GM19324 (cell line): ENCODE measurements around the gene PCK2.

Experiments
- ATAC-seq: cut with Tn5 transposase; IDR thresholded peaks from one replicate; pipeline ENCODE4 v1.9.1; 2021; ENCODE audit warnings: mild to moderate bottlenecking, moderate library complexity; ENCODE audit not compliant: unreplicated experiment, low FRiP score

The PCK2 gene

DNA sequence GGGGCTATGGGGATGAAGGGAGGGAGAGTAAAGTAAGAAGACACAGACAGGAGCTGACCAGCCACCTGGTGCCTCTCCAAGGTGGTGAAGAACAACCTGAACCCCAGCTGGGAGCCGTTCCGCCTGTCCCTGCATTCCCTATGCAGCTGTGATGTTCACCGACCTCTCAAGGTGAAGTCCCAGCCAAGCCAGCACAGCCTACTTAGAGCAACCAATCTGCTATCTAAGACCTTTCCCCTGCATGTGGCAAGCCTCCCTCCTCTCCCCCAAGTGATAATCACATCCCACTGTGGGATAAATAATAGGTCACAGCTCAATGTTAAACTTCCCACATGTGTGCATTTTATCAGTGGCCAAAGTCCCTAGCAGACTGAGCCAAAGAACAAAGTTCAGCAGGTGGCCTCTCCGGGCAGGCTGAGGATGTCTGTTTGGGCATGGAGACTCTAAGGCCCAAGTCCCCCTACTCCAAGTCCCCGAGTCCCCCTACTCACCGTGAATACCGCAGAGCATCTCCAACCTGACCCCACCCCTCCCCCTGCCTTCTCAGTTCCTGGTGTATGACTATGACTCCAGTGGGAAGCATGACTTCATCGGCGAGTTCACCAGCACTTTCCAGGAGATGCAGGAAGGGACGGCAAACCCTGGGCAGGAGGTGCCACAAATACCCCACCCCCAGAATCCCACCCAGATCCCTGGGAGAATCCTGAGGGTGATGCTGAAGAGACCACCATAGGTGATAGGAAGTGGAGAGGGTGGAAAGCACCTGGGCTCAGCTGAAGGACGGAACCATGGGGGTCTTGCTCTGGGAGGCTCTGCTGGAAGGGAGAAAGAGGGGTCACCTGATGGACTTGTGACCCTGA is 19.3 kb upstream of the PCK2 start:
- ATAC-seq = no peak

- ATAC-seq = no peak
Measured at GRCh38 chr14:24075485-24076301, 18.4 kb upstream of the PCK2 start.

- ATAC-seq = no peak
Measured at GRCh38 chr14:24076302-24076601, 17.9 kb upstream of the PCK2 start.

DNA sequence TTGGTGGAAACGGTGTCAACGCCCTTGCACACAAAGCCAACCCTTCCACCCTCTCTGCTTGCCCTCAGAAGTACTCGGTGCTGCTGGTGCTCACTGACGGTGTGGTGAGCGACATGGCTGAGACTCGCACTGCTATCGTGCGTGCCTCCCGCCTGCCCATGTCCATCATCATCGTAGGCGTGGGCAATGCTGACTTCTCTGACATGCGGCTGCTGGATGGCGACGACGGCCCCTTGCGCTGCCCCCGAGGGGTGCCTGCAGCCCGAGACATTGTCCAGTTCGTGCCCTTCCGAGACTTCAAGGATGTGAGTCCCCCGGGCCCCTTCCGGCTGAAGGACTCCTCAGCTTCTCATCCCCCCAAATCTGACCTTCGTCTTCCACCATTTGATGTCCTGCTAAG is 17.0 kb upstream of the PCK2 start:
- ATAC-seq = no peak

DNA sequence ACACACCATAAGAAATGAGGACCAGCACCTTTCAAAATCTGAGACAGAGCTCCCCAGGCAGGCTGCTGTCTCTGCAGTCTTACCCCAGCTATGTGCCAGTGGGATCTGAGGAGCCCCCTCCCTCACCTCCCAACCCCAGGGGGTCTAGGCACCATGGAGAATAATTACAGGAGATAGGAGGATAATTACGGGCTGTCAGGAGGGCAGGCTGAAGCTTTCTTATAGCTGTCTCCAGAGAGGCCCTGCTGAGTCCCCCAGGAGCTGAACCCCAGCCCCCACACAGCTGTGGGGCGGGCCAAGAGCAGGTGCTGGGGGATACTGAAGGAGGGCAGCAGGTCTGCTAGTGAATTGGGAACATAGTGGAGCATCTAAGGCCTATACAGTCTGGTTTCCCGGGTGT is 16.0 kb upstream of the PCK2 start:
- ATAC-seq = no peak

- ATAC-seq = no peak
Measured at GRCh38 chr14:24079491-24080141, 14.5 kb upstream of the PCK2 start.

DNA sequence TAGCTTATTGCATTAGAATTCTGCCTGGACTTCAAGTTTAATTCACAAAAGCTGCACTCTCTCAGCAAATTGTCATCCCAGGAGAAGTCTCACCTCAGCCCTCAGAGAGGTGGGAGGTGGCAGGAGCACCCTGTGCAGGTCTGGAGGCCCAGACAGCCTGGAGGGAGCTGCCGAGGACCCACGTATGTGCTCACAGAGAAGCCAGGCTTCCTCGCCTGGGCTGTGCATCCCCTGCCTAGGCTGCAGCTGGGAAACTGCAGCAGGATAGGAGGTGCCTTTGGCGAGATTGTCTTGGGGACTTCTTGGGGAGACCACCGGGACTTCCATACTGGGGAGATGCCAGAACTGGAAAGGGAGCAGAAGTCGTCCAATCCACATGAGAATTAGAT is 14.0 kb upstream of the PCK2 start:
- no peak for ATAC-seq

DNA sequence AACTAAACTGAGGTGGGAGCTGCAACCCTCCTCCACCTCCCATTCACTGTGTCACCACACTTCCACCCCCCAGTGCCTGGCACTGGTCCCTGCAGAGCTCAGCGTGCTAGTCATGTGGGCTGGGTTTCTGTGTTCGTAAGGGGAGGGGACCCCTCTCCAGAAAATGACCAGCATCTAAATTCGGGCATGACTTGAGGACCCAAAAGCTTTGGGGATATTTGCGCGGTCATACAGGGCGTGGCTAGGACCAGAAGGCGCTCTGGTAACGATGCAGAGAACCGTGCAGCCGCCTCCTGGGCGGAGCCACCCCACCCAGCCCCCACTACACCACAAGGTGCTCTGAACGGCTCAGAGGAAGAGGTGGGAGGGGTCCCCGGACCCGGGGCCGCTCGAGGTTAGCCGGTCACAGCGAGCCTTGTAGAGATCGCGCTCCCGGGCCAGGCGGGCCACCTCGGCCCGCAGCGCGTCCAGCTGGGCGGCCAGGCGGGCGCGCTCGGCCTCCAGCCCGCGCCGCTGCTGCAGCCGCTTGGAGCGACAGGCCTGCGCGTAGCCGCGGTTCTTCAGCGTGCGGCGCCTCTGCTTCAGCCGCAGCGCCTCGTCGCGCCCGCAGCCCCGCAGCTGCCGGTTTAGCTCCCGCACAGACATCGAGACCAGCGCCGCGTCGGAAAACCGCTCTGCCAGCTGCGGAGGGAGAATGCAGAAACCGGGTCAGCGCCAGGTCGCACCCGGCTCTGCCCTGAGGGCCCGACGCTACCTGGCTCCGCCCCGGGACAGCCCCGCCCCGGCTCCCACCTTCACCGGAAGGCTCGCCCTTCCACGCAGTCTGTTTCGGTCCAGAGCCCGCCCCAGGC is 13.0 kb upstream of the PCK2 start:
- ATAC-seq = peak; percentile 86

- no peak for ATAC-seq
Measured at GRCh38 chr14:24081739-24082211, 12.3 kb upstream of the PCK2 start.

DNA sequence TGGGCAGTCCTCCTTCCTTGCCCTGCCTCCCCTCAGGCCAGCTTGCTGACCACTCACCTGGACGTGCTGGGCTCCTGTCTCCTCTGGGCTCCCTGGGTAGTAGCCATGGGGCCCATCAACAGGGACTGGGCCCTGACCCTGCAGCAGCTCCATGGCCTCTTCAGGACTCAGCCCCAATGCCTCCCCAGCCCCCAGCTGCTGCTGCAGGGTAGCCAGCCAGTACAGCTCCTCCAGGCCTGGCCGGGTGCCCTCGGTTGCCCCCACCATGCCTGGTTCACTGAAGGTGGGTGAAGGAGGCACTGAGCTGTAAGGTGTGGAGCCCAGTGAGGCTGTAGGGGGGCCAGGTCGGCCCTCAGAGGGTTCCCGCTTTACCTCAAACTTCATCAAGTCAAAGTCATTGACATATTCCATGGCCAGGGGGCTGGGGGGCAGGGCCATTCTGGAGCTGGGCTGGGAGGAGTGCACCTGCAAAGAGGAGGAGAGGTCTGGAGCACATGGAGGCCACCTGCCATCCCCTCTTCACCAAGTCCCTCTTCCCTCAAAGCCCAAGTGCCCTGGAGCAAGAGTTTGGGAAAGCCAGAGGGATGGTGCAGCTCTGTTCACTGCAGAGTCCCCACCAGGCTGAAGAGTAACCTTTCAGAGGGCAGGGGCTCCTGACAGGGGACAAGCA is 11.6 kb upstream of the PCK2 start:
- no peak for ATAC-seq

- no peak for ATAC-seq
Measured at GRCh38 chr14:24083462-24083861, 10.6 kb upstream of the PCK2 start.

DNA sequence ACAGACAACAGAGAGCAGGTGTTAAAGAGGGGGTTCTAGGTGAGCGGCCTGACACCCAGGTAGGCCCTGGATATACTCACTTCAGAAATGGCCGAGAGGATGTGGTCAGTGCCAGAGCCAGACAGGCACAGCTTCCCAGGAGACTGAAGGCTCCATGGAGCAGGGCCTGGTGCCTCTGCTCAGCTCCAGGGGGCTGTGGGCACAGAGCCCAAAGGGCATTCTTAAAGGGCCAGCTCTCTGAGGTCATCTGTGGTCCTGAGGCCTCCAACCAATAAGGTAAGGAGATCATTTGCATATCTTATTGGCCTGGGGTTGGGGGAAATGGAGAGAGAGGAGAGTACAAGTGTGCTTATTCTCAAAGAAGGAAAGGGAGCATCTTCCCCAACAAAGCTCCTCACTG is 9.7 kb upstream of the PCK2 start:
- ATAC-seq = no peak

DNA sequence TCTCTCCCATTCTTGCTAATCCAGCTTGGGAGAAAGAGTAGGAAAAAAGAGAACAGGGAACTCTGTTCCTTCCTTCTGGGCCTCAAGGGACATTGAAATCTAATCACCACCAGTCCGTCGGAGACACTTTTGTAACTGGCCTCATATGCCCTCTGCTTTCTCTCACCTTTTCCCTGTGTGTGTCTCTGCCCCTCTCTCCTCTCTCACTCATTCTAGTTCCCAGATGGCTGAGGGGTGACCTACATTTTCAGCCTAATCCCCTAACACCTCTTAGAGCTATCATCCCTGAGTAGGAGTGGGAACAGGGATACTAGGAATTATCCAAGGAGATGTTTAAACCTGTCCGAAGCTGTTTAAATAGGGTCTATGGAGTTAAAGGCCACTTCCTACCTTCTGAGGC is 8.9 kb upstream of the PCK2 start:
- no peak for ATAC-seq

DNA sequence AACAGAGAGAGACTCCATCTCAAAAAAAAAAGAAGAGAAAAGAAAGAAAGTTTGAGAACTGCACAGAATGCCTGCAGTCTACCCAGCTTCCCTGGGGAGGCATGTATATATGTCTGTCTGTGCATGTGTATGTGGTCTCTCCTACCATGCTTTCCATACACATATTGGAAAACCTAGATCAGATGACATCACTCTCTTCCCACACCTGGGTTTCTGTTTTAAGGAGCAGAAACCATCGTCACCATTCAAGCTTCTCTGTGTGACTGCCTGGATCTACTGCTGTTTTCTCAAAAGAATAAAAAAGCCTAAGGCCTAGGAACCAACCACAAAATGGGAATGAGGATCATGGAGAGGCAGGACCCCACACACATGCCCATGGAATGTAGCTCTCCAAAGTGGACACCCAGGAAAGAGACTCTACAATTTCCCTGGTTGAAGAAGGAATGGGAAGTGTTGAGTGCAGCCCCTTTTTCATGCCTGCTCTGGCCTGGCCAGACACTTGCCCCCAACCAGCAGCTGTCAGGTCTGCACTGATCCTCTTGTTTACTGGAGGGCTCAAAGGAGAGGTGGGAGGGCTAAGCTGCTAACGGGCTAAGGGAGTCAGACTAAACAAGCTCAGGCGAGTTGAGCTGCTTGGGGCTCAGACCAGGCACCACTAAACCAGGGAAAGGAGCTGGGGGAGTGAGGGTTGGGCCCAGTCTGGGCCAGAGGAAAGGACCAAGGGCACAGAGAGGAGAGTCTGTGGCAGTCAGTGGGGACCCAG is 7.7 kb upstream of the PCK2 start:
- no peak for ATAC-seq

DNA sequence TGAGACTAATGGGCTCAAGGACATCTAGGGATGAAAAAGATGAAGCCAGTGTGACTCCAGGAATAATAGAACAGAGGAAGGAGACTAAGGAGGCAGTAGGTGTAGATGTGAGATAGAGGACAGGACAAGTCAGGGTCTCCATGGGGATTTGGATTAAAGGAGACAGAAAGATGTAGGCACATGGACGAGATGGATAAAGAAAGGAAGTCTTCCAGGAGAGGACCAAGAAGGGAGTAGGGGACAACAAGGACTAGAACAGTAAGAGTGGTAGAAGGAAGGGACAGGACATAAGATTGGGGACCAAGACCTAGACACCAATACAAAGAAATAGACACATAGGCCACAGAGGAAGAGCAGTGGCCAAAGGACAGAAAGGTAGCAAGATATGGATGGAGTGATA is 7.1 kb upstream of the PCK2 start:
- ATAC-seq = no peak

GRCh38 chr14:24088095-24088494 is 6.0 kb upstream of the PCK2 start:
- ATAC-seq = no peak

GRCh38 chr14:24089890-24090289 is 4.2 kb upstream of the PCK2 start:
- no peak for ATAC-seq

GRCh38 chr14:24092110-24092504 is 2.0 kb upstream of the PCK2 start:
- no peak for ATAC-seq

DNA sequence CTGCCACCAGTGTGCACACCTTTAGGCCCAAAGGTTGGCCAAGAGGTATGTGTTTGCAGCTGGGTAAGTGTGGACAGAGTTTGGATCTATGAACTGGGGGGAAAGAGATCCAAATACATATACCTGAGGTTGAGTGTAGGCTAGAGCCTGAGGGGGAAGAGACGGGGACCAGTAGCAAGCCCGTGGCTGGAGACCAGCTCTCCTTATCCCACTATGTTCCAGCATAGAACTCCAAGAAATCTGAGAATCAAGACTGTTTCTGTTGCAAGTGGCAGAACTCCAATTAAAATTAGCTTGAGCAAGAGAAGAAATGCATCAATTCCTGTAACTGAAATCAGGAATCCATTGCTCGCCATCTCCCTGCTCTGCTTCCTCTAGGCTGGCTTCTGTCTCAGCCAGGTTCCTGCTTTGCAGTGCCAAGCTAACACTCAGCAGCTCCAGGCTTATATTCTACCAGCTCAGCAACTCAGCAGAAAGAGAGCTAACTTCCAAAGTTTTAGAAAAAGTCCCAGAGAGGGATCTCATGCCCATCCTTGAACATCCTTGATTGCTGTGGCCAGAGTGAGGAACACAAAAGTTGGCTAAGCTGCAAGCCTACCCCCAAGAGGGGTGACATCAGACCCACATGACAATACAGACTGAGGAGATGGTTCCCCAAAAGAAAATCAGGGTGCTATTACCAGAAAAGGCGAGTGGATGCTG is 1.5 kb upstream of the PCK2 start:
- no peak for ATAC-seq
